Measurements from ENCODE around the gene NUDT19.

The NUDT19 gene

GRCh38 chr19:32675720-32676185 lies 15.9 kb upstream of the NUDT19 start, which contains the start of gene RGS9BP:
TSS of gene RGS9BP (plus strand) at chr19:32675848. CDS start at chr19:32676264, 416 bp downstream.
- Histone ChIP-seq H2AFZ (ENCODE audit: low read depth) (peak within 1 kb of the TSS; percentile 81), H3K9ac (peak within 1 kb of the TSS; percentile 89)

GRCh38 chr19:32676186-32676894 lies 15.3 kb upstream of the NUDT19 start:
- Histone ChIP-seq H3K4me1 (ENCODE audit: low read depth, poor library complexity, severe bottlenecking) (peaks cover 12% of the 10 kb centered on the region), H4K20me1 (ENCODE audit: insufficient read depth) (no peaks in the 10 kb centered on the region), H3K27me3 (ENCODE audit: insufficient read depth, low read depth) (no peaks in the 10 kb centered on the region), H3K4me2 (peak overlapping the region; percentile 64), H3K79me2 (ENCODE audit: insufficient read depth, low read depth) (peaks cover 38% of the 10 kb centered on the region), H2AFZ (ENCODE audit: low read depth) (peak overlapping the region; percentile 81), H3K27ac (no peak overlapping the region), H3K4me3 (IDR thresholded peaks at IDR 0.05; ENCODE audit: insufficient read depth, low read depth, low read length) (no peak overlapping the region), H3K36me3 (ENCODE audit: insufficient read depth) (peaks cover 2% of the 10 kb centered on the region; the same call in 1 of the 2 replicates), H3K9ac (no peak overlapping the region)
- no peak for TF ChIP-seq CTCF (conservative IDR thresholded peaks at IDR 0.05; ENCODE audit: low read depth, low read length)

More at GRCh38 chr19:32675720-32676185, 15.9 kb upstream of the NUDT19 start, which contains the start of gene RGS9BP:
- Histone ChIP-seq H3K4me3 (IDR thresholded peaks at IDR 0.05; ENCODE audit: insufficient read depth, low read depth, low read length) (no peak within 1 kb of the TSS), H3K4me2 (peak within 1 kb of the TSS; percentile 64), H3K27ac (peak within 1 kb of the TSS; percentile 84), H3K36me3 (ENCODE audit: insufficient read depth) (peaks cover 8% of the 10 kb centered on the region; the same call in 1 of the 2 replicates), H3K79me2 (ENCODE audit: insufficient read depth, low read depth) (peaks cover 43% of the 10 kb centered on the region), H3K27me3 (ENCODE audit: insufficient read depth, low read depth) (no peaks in the 10 kb centered on the region), H3K4me1 (ENCODE audit: low read depth, poor library complexity, severe bottlenecking) (peaks cover 17% of the 10 kb centered on the region), H4K20me1 (ENCODE audit: insufficient read depth) (no peaks in the 10 kb centered on the region)
- TF ChIP-seq CTCF (conservative IDR thresholded peaks at IDR 0.05; ENCODE audit: low read depth, low read length): no peak

- Histone ChIP-seq H3K27me3 (ENCODE audit: insufficient read depth, low read depth) (no peaks in the 10 kb centered on the region), H3K36me3 (ENCODE audit: insufficient read depth) (no peaks in the 10 kb centered on the region), H3K79me2 (ENCODE audit: insufficient read depth, low read depth) (peaks cover 32% of the 10 kb centered on the region), H3K4me2 (no peak overlapping the region), H3K4me3 (IDR thresholded peaks at IDR 0.05; ENCODE audit: insufficient read depth, low read depth, low read length) (no peak overlapping the region), H4K20me1 (ENCODE audit: insufficient read depth) (no peaks in the 10 kb centered on the region), H2AFZ (ENCODE audit: low read depth) (no peak overlapping the region), H3K27ac (no peak overlapping the region), H3K4me1 (ENCODE audit: low read depth, poor library complexity, severe bottlenecking) (peaks cover 6% of the 10 kb centered on the region), H3K9ac (no peak overlapping the region)
- no peak for TF ChIP-seq CTCF (conservative IDR thresholded peaks at IDR 0.05; ENCODE audit: low read depth, low read length)
Measured at GRCh38 chr19:32676895-32677359, 14.7 kb upstream of the NUDT19 start.

GRCh38 chr19:32677657-32678056 lies 14.0 kb upstream of the NUDT19 start:
- no peaks in the 10 kb centered on the region for H3K27me3 ChIP-seq (ENCODE audit: insufficient read depth, low read depth)
- no peak overlapping the region for H3K27ac ChIP-seq
- no peaks in the 10 kb centered on the region for H3K4me1 ChIP-seq (ENCODE audit: low read depth, poor library complexity, severe bottlenecking)
- no peak overlapping the region for H2AFZ ChIP-seq (ENCODE audit: low read depth)
- no peak overlapping the region for H3K4me2 ChIP-seq
- TF ChIP-seq CTCF (conservative IDR thresholded peaks at IDR 0.05; ENCODE audit: low read depth, low read length): no peak
- no peak overlapping the region for H3K9ac ChIP-seq
- peaks cover 24% of the 10 kb centered on the region for H3K79me2 ChIP-seq (ENCODE audit: insufficient read depth, low read depth)
- H4K20me1 ChIP-seq (ENCODE audit: insufficient read depth): no peaks in the 10 kb centered on the region
- no peak overlapping the region for H3K4me3 ChIP-seq (IDR thresholded peaks at IDR 0.05; ENCODE audit: insufficient read depth, low read depth, low read length)
- no peaks in the 10 kb centered on the region for H3K36me3 ChIP-seq (ENCODE audit: insufficient read depth)

All from KMS-11 (cell line).